CD4-positive, alpha-beta T cell treated with Interleukin-17A for 1 hour (primary cell): ENCODE results near the gene ACBD4.

Experiments
- DNase-seq: peaks from one replicate; pipeline ENCODE4 v3.0.0-alpha.2; 2020

The ACBD4 gene

GRCh38 chr17:45135192-45135977, at the start of gene ACBD4:
TSS of gene ACBD4 (plus strand) at chr17:45135687. CDS start at chr17:45136145, 458 bp downstream.
- peak; percentile 98 for DNase-seq

- DNase-seq = no peak
These were observed 49.1 kb upstream of the ACBD4 start for GRCh38 chr17:45086391-45086790.

- DNase-seq = no peak
These were observed 48.5 kb upstream of the ACBD4 start for GRCh38 chr17:45086865-45087503.

- no peak for DNase-seq
These were observed 47.9 kb upstream of the ACBD4 start for GRCh38 chr17:45087504-45087975.

GRCh38 chr17:45087978-45088377, 47.5 kb upstream of the ACBD4 start:
- no peak for DNase-seq

GRCh38 chr17:45088741-45089140, 46.7 kb upstream of the ACBD4 start:
- no peak for DNase-seq

GRCh38 chr17:45090711-45091110, 44.8 kb upstream of the ACBD4 start:
- DNase-seq = no peak

GRCh38 chr17:45091778-45092425, 43.6 kb upstream of the ACBD4 start:
- DNase-seq = no peak

- DNase-seq = no peak
These were observed 42.5 kb upstream of the ACBD4 start for GRCh38 chr17:45092911-45093430.

GRCh38 chr17:45093444-45094110, 41.9 kb upstream of the ACBD4 start:
- no peak for DNase-seq

GRCh38 chr17:45096141-45096540, 39.3 kb upstream of the ACBD4 start:
- DNase-seq = peak; percentile 10

- DNase-seq = no peak
These were observed 38.6 kb upstream of the ACBD4 start for GRCh38 chr17:45096926-45097325.

- no peak for DNase-seq
These were observed 37.2 kb upstream of the ACBD4 start for GRCh38 chr17:45098081-45098868.

GRCh38 chr17:45098869-45099616, 36.4 kb upstream of the ACBD4 start:
- DNase-seq = peak; percentile 73

- no peak for DNase-seq
These were observed 34.0 kb upstream of the ACBD4 start for GRCh38 chr17:45101546-45101882.

GRCh38 chr17:45101883-45102811, 33.3 kb upstream of the ACBD4 start:
- no peak for DNase-seq

GRCh38 chr17:45102856-45103255, 32.6 kb upstream of the ACBD4 start:
- DNase-seq = no peak

- DNase-seq = no peak
These were observed 32.2 kb upstream of the ACBD4 start for GRCh38 chr17:45103269-45103795.

- no peak for DNase-seq
These were observed 31.5 kb upstream of the ACBD4 start for GRCh38 chr17:45104029-45104428.

GRCh38 chr17:45104497-45104896, 31.0 kb upstream of the ACBD4 start:
- no peak for DNase-seq
